HG02973 (cell line): Measurements from ENCODE around the gene CIAO3.

Experiments
- ATAC-seq: cut with Tn5 transposase; IDR thresholded peaks from one replicate; pipeline ENCODE4 v1.9.1; 2021; ENCODE audit warnings: moderate library complexity; ENCODE audit not compliant: unreplicated experiment

Gene CIAO3

DNA sequence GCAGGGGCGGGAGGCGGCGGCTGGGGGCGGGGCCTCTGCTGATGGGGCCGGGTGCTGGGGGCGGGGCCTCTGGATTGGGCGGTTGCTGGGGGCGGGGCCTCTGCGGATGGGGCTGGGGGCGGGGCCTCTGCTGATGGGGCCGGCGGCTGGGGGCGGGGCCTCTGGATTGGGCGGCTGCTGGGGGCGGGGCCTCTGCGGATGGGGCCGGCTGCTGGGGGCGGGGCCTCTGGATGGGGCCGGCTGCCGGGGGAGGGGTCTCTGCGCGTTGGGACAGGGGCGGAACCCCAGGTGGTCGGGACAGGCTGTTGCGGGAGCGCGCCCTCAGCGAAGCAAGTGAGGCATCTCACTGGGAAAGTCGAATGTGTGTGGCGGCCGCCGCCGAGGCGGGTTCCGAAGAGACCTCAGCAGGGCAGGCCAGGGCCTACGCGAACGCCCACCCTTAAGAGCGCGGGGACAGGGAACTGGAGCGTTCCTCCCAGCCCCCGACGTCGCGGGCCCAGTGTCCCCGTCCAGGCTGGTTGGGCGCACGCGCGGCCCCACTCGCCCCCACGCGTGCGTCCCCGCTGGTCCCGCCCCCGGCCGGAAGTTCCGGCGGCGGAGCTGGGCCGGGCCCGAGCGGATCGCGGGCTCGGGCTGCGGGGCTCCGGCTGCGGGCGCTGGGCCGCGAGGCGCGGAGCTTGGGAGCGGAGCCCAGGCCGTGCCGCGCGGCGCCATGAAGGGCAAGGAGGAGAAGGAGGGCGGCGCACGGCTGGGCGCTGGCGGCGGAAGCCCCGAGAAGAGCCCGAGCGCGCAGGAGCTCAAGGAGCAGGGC is 60.8 kb downstream of the CIAO3 start, which contains the start of gene STUB1:
Gene STUB1, plus strand, starts transcription at position 597 of the 811 bp plus-strand sequence. Its CDS starts 116 bp downstream, at position 713.
- no peak for ATAC-seq
